Cerebellar nuclear complex (tissue), 1 donor: ENCODE measurements around the gene DYRK4.

ENCODE experiments used
- DNase-seq, 2 experiments: peaks; one replicate each; lab custom pipeline; 2025; lab: John Stamatoyannopoulos, UW

The DYRK4 gene

GRCh38 chr12:4563336-4563735, 1.3 kb downstream of the DYRK4 start:
- DNase-seq = no peak

DNA sequence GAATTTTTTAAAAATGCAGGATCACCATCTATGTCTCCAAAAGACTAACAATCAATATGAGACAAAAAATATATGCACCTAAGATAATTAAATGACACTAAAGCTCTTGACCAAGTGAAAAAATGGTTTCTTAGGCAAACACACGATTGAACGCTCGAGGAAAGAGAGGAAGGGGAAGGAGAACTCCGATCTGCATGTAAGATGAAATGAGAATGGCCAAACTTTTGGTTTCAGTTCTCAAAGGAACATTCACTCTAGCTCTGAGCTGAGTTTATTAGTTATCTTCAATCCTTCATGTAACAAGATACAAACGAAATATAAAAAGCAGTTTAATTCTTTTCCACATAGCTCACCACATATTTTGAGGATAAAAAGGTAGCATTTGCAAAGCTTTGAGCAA, 2.8 kb downstream of the DYRK4 start:
- DNase-seq = no peak

- DNase-seq = no peak
Observed at GRCh38 chr12:4566474-4566873, 4.5 kb downstream of the DYRK4 start.

- DNase-seq = no peak
Observed at GRCh38 chr12:4567073-4567881, 5.3 kb downstream of the DYRK4 start.

DNA sequence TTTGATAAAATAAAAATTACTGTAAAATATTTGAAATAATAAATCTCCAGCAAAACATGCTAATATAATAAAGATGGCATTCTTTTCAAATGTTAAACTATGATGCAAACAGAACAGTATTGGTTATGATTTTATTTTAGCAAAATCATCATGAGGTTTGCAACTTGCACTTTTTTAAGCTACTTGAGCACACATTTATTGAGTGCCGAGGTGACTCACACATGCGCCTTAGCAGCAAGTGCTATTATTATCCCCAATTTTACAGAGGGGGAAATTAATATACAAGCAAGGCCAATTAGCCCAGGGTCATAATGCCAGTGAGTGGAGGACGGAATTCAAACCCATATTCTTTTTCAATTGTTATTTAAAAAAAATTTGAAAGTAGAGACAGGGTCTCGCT, 7.3 kb downstream of the DYRK4 start:
- no peak for DNase-seq

GRCh38 chr12:4572680-4573079, 10.7 kb downstream of the DYRK4 start:
- no peak for DNase-seq

GRCh38 chr12:4579305-4580102, 17.5 kb downstream of the DYRK4 start:
- DNase-seq = no peak

- no peak for DNase-seq
Observed at GRCh38 chr12:4580281-4580688, 18.3 kb downstream of the DYRK4 start.

GRCh38 chr12:4584281-4584680, 22.3 kb downstream of the DYRK4 start:
- no peak for DNase-seq

- DNase-seq = no peak
Observed at GRCh38 chr12:4584896-4585295, 22.9 kb downstream of the DYRK4 start.

DNA sequence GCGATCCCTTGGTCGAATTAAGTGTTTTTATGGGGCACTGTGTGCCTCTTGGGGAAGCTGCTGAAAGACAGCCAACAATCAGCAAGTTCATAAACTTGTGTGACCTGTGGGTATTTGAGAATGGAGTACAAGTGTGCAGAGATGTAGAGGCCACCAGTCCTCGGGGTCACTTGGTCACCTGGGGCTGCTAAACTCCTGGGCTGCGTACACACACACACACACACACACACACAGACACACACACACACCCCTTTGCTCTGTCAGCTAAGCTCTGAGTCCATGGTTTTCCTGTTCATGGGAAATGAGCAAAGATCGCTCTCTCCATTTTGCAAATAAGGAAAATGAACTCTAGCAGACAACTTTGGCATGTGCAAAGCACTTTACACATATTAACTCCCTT, 24.5 kb downstream of the DYRK4 start:
- DNase-seq = no peak

DNA sequence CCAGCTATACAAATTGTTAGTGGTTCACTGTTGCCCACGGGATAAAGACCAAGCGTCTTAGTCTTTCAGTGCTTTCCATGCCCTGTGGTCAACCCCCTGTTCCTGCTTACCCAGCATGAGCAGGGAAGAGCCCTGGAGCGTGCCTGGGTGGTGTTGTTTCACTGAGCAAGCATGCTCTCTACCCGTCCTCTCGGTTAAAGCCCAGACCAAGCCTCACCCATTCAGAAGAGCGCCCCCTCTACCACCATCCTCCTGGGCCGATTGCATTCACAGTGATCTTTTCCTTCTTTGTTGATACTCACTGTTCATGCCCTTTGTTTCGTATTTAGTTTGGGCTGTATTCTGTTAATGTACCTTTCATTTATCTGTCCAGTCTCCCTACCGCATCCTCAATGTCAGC, 25.1 kb downstream of the DYRK4 start:
- DNase-seq = no peak

- DNase-seq = no peak
Observed at GRCh38 chr12:4588916-4589315, 26.9 kb downstream of the DYRK4 start.

DNA sequence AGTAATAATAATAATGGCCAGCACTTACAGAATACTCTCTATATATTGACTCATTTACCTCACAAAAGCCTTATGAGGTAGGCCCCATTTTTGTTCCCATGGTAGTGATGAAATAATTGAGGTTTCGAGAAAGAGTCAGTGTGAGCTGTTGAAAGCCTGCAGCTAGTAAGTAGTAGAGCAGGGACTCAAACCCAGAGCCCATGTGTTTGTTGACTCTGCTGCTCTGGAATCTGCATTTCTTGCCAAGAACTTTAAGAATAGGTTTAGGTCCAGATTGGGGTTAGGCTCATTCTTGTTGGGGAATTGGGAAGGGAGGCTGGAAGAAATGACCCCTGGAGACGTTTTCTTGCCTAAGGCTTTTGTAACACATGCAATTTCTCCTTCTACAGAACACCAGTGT, 27.9 kb downstream of the DYRK4 start:
- no peak for DNase-seq

DNA sequence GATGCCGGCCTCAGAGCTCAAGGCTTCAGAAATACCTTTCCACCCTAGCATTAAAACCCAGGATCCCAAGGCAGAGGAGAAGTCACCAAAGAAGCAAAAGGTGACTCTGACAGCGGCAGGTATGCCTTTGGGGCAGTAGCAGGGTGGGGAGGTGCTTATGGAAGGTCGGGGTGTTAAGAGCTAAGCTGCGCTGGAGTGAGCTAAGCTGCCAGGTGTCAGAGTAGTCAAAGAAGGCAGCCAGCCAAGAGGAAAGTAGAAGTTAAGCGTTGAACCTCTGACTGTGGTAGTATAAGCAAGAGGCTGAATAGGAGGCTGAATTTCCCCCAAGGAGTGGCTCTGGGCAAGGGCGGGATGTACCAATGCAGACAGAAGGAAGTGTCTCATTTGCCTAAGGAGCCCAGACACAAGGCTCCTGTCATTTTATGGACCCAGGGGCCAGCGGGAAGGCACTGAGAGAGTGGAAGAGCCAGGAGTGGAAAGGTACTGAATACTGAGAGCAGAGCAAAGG, 29.2 kb downstream of the DYRK4 start:
- no peak for DNase-seq

DNA sequence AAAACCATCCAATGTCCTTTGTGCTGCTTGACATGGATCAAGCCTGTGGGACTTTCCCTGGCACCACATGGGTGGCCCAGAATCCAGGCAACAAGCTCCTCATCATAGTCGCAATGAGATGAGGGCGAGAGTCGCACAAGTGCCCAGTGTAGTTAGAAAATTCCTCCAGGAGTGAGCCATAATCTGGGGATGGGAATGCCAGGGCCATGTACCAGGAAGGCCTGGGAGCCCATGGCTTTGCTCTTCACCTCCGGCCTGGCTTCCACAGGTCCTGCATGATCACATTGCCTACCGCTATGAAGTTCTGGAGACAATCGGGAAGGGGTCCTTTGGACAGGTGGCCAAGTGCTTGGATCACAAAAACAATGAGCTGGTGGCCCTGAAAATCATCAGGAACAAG, 33.9 kb downstream of the DYRK4 start:
- no peak for DNase-seq

GRCh38 chr12:4603421-4603820, 41.4 kb downstream of the DYRK4 start:
- DNase-seq = no peak

- DNase-seq = no peak
Observed at GRCh38 chr12:4603946-4604345, 41.9 kb downstream of the DYRK4 start.

- peak; percentile 2 to 61 for DNase-seq
Observed at GRCh38 chr12:4604684-4605193, 42.7 kb downstream of the DYRK4 start.

- no peak for DNase-seq
Observed at GRCh38 chr12:4607056-4607455, 45.0 kb downstream of the DYRK4 start.

DNA sequence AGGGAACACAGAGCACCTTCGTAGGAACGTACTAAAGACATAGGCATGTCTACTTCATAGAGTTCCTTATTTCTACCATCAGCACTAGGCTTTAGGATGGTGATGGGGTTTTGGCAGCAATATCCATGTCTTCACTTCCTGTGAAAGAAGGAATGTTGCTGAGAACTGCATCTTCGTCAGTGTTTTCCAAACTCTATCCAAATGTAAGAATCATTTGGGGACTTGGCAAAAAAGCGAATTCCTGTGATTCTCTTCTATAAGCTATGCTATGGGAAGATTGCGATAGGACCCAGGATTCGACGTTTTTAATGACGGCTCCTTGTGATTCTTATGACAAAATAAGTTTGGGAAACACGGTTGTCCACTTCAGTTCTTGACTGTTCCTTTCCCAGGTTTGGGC, 47.1 kb downstream of the DYRK4 start:
- no peak for DNase-seq

DNA sequence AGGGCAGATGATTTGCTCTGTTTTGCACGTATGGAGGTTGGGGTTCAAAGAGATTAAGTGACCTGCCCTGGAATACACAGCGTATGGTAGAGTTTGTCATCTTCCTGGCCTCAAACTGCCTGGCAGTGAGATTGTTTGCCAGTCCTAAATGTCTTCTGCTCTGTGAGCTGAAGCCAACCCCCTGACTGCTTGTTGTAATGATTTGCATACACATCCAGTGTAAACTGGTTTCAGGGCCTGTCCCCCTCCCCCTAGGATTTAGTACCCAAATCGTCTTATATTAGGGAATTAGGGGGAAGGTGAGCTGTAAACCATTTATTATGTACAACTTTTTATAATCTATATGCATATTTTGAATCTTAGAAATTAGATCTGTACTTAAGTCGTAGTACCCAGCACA, 48.5 kb downstream of the DYRK4 start:
- no peak for DNase-seq

- DNase-seq = no peak
Observed at GRCh38 chr12:4615667-4616066, 53.7 kb downstream of the DYRK4 start.
